Measurements from ENCODE around the gene TTLL5.

The TTLL5 gene

GRCh38 chr14:75711796-75712211 lies 50.8 kb downstream of the TTLL5 start:
- Mint-ChIP-seq H3K27me3 (no peaks in the 10 kb centered on the region), H3K9me3 (no peaks in the 10 kb centered on the region), H3K36me3 (ENCODE audit: insufficient read depth) (peaks cover 9% of the 10 kb centered on the region), H3K27ac (ENCODE audit: low read depth) (no peak overlapping the region), H3K4me1 (no peaks in the 10 kb centered on the region), H3K4me3 (no peak overlapping the region)
- ATAC-seq (replicated peaks; ENCODE audit: extremely low read depth, poor library complexity, severe bottlenecking) (no peak), DNase-seq (ENCODE audit: low spot score in 2 of 2) (no peak)

GRCh38 chr14:75714991-75715390 lies 53.9 kb downstream of the TTLL5 start:
- H3K27ac Mint-ChIP-seq (ENCODE audit: low read depth) = no peak overlapping the region
- no peak overlapping the region for H3K4me3 Mint-ChIP-seq
- H3K36me3 Mint-ChIP-seq (ENCODE audit: insufficient read depth) = peaks cover 15% of the 10 kb centered on the region
- no peaks in the 10 kb centered on the region for H3K9me3 Mint-ChIP-seq
- ATAC-seq (replicated peaks; ENCODE audit: extremely low read depth, poor library complexity, severe bottlenecking) (no peak), DNase-seq (ENCODE audit: low spot score in 2 of 2) (no peak)
- H3K4me1 Mint-ChIP-seq = no peaks in the 10 kb centered on the region
- no peaks in the 10 kb centered on the region for H3K27me3 Mint-ChIP-seq

GRCh38 chr14:75715926-75716780 lies 55.1 kb downstream of the TTLL5 start:
- Mint-ChIP-seq H3K9me3 (no peaks in the 10 kb centered on the region), H3K36me3 (ENCODE audit: insufficient read depth) (peaks cover 18% of the 10 kb centered on the region), H3K27ac (ENCODE audit: low read depth) (no peak overlapping the region), H3K4me1 (no peaks in the 10 kb centered on the region), H3K4me3 (no peak overlapping the region), H3K27me3 (no peaks in the 10 kb centered on the region)
- ATAC-seq (replicated peaks; ENCODE audit: extremely low read depth, poor library complexity, severe bottlenecking) = no peak
- no peak for DNase-seq (ENCODE audit: low spot score in 2 of 2)

GRCh38 chr14:75717729-75718128 lies 56.7 kb downstream of the TTLL5 start:
- Mint-ChIP-seq H3K4me3 (no peak overlapping the region), H3K4me1 (no peaks in the 10 kb centered on the region), H3K27me3 (no peaks in the 10 kb centered on the region), H3K36me3 (ENCODE audit: insufficient read depth) (peaks cover 21% of the 10 kb centered on the region), H3K9me3 (no peaks in the 10 kb centered on the region), H3K27ac (ENCODE audit: low read depth) (no peak overlapping the region)
- ATAC-seq (replicated peaks; ENCODE audit: extremely low read depth, poor library complexity, severe bottlenecking) = no peak
- no peak for DNase-seq (ENCODE audit: low spot score in 2 of 2)

- Mint-ChIP-seq H3K9me3 (no peaks in the 10 kb centered on the region), H3K27ac (ENCODE audit: low read depth) (no peak overlapping the region), H3K4me3 (no peak overlapping the region), H3K4me1 (no peaks in the 10 kb centered on the region), H3K36me3 (ENCODE audit: insufficient read depth) (peaks cover 20% of the 10 kb centered on the region), H3K27me3 (no peaks in the 10 kb centered on the region)
- no peak for ATAC-seq (replicated peaks; ENCODE audit: extremely low read depth, poor library complexity, severe bottlenecking)
- DNase-seq (ENCODE audit: low spot score in 2 of 2) = no peak
These were observed 57.2 kb downstream of the TTLL5 start for GRCh38 chr14:75718199-75718598.

- Mint-ChIP-seq H3K4me1 (peaks cover 5% of the 10 kb centered on the region), H3K4me3 (no peak overlapping the region), H3K27ac (ENCODE audit: low read depth) (no peak overlapping the region), H3K36me3 (ENCODE audit: insufficient read depth) (peaks cover 18% of the 10 kb centered on the region), H3K27me3 (no peaks in the 10 kb centered on the region), H3K9me3 (no peaks in the 10 kb centered on the region)
- ATAC-seq (replicated peaks; ENCODE audit: extremely low read depth, poor library complexity, severe bottlenecking) = no peak
- no peak for DNase-seq (ENCODE audit: low spot score in 2 of 2)
These were observed 59.1 kb downstream of the TTLL5 start for GRCh38 chr14:75720116-75720515.

- Mint-ChIP-seq H3K27ac (ENCODE audit: low read depth) (no peak overlapping the region), H3K36me3 (ENCODE audit: insufficient read depth) (peaks cover 21% of the 10 kb centered on the region)
- no peak for ATAC-seq (replicated peaks; ENCODE audit: extremely low read depth, poor library complexity, severe bottlenecking)
These were observed 59.9 kb downstream of the TTLL5 start for GRCh38 chr14:75720842-75721498.

GRCh38 chr14:75723716-75724115 lies 62.7 kb downstream of the TTLL5 start:
- no peak overlapping the region for H3K4me3 Mint-ChIP-seq
- H3K4me1 Mint-ChIP-seq = peaks cover 5% of the 10 kb centered on the region
- no peaks in the 10 kb centered on the region for H3K9me3 Mint-ChIP-seq
- peaks cover 15% of the 10 kb centered on the region for H3K36me3 Mint-ChIP-seq (ENCODE audit: insufficient read depth)
- no peak for DNase-seq (ENCODE audit: low spot score in 2 of 2)
- no peaks in the 10 kb centered on the region for H3K27me3 Mint-ChIP-seq
- ATAC-seq (replicated peaks; ENCODE audit: extremely low read depth, poor library complexity, severe bottlenecking) = no peak
- H3K27ac Mint-ChIP-seq (ENCODE audit: low read depth) = no peak overlapping the region

More at GRCh38 chr14:75720842-75721498, 59.9 kb downstream of the TTLL5 start:
- no peaks in the 10 kb centered on the region for H3K27me3 Mint-ChIP-seq
- no peak for DNase-seq (ENCODE audit: low spot score in 2 of 2)
- no peak overlapping the region for H3K4me3 Mint-ChIP-seq
- no peaks in the 10 kb centered on the region for H3K9me3 Mint-ChIP-seq
- H3K4me1 Mint-ChIP-seq = peaks cover 5% of the 10 kb centered on the region

- Mint-ChIP-seq H3K36me3 (ENCODE audit: insufficient read depth) (peaks cover 12% of the 10 kb centered on the region), H3K4me1 (peaks cover 5% of the 10 kb centered on the region), H3K4me3 (no peak overlapping the region), H3K27ac (ENCODE audit: low read depth) (no peak overlapping the region), H3K9me3 (no peaks in the 10 kb centered on the region), H3K27me3 (no peaks in the 10 kb centered on the region)
- DNase-seq (ENCODE audit: low spot score in 2 of 2) (no peak), ATAC-seq (replicated peaks; ENCODE audit: extremely low read depth, poor library complexity, severe bottlenecking) (no peak)
These were observed 63.6 kb downstream of the TTLL5 start for GRCh38 chr14:75724414-75725204.

GRCh38 chr14:75725481-75725880 lies 64.4 kb downstream of the TTLL5 start:
- H3K4me3 Mint-ChIP-seq = no peak overlapping the region
- no peaks in the 10 kb centered on the region for H3K27me3 Mint-ChIP-seq
- H3K36me3 Mint-ChIP-seq (ENCODE audit: insufficient read depth) = peaks cover 8% of the 10 kb centered on the region
- DNase-seq (ENCODE audit: low spot score in 2 of 2) (no peak), ATAC-seq (replicated peaks; ENCODE audit: extremely low read depth, poor library complexity, severe bottlenecking) (no peak)
- peaks cover 5% of the 10 kb centered on the region for H3K4me1 Mint-ChIP-seq
- no peaks in the 10 kb centered on the region for H3K9me3 Mint-ChIP-seq
- H3K27ac Mint-ChIP-seq (ENCODE audit: low read depth) = no peak overlapping the region

- ATAC-seq (replicated peaks; ENCODE audit: extremely low read depth, poor library complexity, severe bottlenecking) (no peak), DNase-seq (ENCODE audit: low spot score in 2 of 2) (no peak)
- Mint-ChIP-seq H3K4me1 (peaks cover 5% of the 10 kb centered on the region), H3K27me3 (no peaks in the 10 kb centered on the region), H3K36me3 (ENCODE audit: insufficient read depth) (peaks cover 6% of the 10 kb centered on the region), H3K27ac (ENCODE audit: low read depth) (no peak overlapping the region), H3K4me3 (no peak overlapping the region), H3K9me3 (no peaks in the 10 kb centered on the region)
These were observed 65.3 kb downstream of the TTLL5 start for GRCh38 chr14:75726321-75726720.

GRCh38 chr14:75727124-75727523 lies 66.1 kb downstream of the TTLL5 start:
- H3K4me1 Mint-ChIP-seq = peaks cover 5% of the 10 kb centered on the region
- DNase-seq (ENCODE audit: low spot score in 2 of 2) = no peak
- no peak for ATAC-seq (replicated peaks; ENCODE audit: extremely low read depth, poor library complexity, severe bottlenecking)
- H3K27ac Mint-ChIP-seq (ENCODE audit: low read depth) = no peak overlapping the region
- H3K4me3 Mint-ChIP-seq = no peak overlapping the region
- H3K36me3 Mint-ChIP-seq (ENCODE audit: insufficient read depth) = peaks cover 6% of the 10 kb centered on the region
- no peaks in the 10 kb centered on the region for H3K27me3 Mint-ChIP-seq
- H3K9me3 Mint-ChIP-seq = no peaks in the 10 kb centered on the region
